ENCODE data around the gene APH1B. TPM values are rescaled to one million over a fixed set of nuclear protein-coding genes. Genes with fewer than 3 reads are reported as not detected.

APH1B gene
- total and polyA plus RNA-seq, 2 donors (not counting 3 experiments of a cell fraction or from before 2014, with no cell fraction given): 14.6 to 24.6 TPM

DNA sequence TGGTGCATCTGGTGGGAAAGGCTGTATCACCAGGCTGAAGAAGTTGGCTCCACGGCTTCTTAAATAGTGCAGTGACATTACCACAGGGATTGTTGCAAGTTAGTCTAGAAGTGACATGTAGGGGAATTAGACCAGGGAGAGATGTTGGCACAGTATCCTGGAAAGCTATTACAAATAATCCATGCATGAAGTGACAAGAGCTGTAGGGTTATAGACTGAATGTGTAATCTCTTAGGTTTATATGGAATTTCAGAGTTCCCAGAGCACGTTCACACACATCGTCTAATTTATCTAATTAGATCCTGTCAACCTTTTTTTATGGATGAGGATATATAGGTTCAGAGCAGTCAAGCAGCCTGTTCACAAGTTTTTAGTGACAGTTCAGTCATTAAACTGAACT lies 37.3 kb upstream of the APH1B start:
- Histone ChIP-seq H3K9me1 (replicated peaks; ENCODE audit: control insufficient read depth, extremely low read depth, insufficient read depth, low read length) (no peaks in the 10 kb centered on the region), H3K27ac (ENCODE audit: insufficient read depth, low read depth, low read length) (no peak overlapping the region), H3K79me2 (ENCODE audit: control insufficient read depth, insufficient read depth, low read length) (peaks cover 43% of the 10 kb centered on the region), H3K9me3 (replicated peaks; ENCODE audit: control insufficient read depth, insufficient read depth, low read length) (no peaks in the 10 kb centered on the region), H3K4me2 (ENCODE audit: insufficient read depth, low read length) (no peak overlapping the region), H3K27me3 (ENCODE audit: control insufficient read depth in 2 of 2, insufficient read depth in 2 of 2, low read length in 2 of 2) (no peaks in the 10 kb centered on the region), H4K20me1 (replicated peaks; ENCODE audit: control insufficient read depth, extremely low read depth, insufficient read depth, low read length) (no peaks in the 10 kb centered on the region), H3K9ac (replicated peaks; ENCODE audit: extremely low read depth, insufficient read depth, low read length) (no peak overlapping the region), H3K4me3 (replicated peaks in 1 of 3; ENCODE audit: insufficient read depth in 1 of 3, low read depth in 1 of 3, low read length in 3 of 3) (no peak overlapping the region), H3K36me3 (ENCODE audit: control insufficient read depth in 2 of 2, extremely low read depth in 1 of 2, insufficient read depth in 2 of 2, low read length in 2 of 2) (no peaks in the 10 kb centered on the region), H3K4me1 (ENCODE audit: control insufficient read depth, extremely low read depth, insufficient read depth, low read length) (peaks cover 32% of the 10 kb centered on the region), H2AFZ (ENCODE audit: low read depth, low read length) (no peak overlapping the region)
- dilution Hi-C loops (cut with MboI; ENCODE audit: extremely low pct_ligation_motif_present, low sequenced_read_pairs): no loop called here
- BruUV-seq (replicated peaks): no TSS peak
- ChIA-PET CTCF (no interaction called here), POLR2A (no interaction called here)
- DNase-seq (ENCODE audit: low read depth, low spot score): no peak
- no peak for TF ChIP-seq JUN (IDR thresholded peaks at IDR 0.05; ENCODE audit: borderline replicate concordance, insufficient read depth, insufficient read length, low read depth)
- intact Hi-C loops (cut with micrococcal nuclease): loop anchor here (5.0 kb wide), 1 partner anchor 143 kb away; no protein-coding TSS in a partner anchor
- no peak for FAIRE-seq

DNA sequence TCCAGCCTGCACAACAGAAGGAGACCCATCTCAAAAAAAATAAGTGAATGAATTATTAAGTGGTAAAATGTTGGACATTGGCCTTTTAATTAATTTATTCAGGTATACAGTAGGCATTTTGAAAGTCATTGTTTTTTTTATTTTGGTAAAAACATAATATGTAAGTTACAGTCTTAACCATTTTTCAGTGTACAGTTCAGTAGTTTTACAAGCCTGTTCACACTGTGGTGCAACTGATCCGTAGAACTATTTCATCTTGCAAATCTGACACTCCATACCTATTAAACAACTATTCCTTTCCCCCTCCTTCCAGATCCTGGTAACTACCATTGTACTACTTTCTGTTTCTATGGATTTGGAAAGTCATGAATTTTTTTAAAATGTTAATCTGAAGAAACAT lies 36.1 kb upstream of the APH1B start:
- TF ChIP-seq JUN (IDR thresholded peaks at IDR 0.05; ENCODE audit: borderline replicate concordance, insufficient read depth, insufficient read length, low read depth) (no peak), MYC (IDR thresholded peaks at IDR 0.05; ENCODE audit: low read depth, low read length) (no peak), EZH2 (IDR thresholded peaks at IDR 0.05; ENCODE audit: borderline replicate concordance, low read depth, low read length, severe bottlenecking) (no peak), POLR2A (IDR thresholded peaks at IDR 0.05; ENCODE audit: low read depth, low read length) (no peak), CTCF (IDR thresholded peaks at IDR 0.05; ENCODE audit: extremely low read depth in 1 of 2, insufficient read depth in 1 of 2, low read depth in 1 of 2, low read length in 2 of 2) (no peak), FOS (IDR thresholded peaks at IDR 0.05; ENCODE audit: borderline replicate concordance, insufficient read depth, low read length) (no peak), POLR2AphosphoS5 (IDR thresholded peaks at IDR 0.05; ENCODE audit: insufficient read depth, low read depth, low read length) (no peak), GATA2 (IDR thresholded peaks at IDR 0.05; ENCODE audit: insufficient read depth, insufficient read length, low read depth, low read length) (no peak)
- TF ChIP-seq, protein P1, sequence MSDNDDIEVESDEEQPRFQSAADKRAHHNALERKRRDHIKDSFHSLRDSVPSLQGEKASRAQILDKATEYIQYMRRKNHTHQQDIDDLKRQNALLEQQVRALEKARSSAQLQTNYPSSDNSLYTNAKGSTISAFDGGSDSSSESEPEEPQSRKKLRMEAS (IDR thresholded peaks at IDR 0.05; ENCODE audit: insufficient read depth, insufficient read length): no peak
- no peak for DNase-seq (ENCODE audit: low read depth, low spot score)
- intact Hi-C loops (cut with micrococcal nuclease) (loop anchor here (5.0 kb wide), 1 partner anchor 144 kb away; no protein-coding TSS in a partner anchor), dilution Hi-C loops (cut with MboI; ENCODE audit: extremely low pct_ligation_motif_present, low sequenced_read_pairs) (no loop called here)
- peaks cover 27% of the 10 kb centered on the region for H3K4me1 ChIP-seq (ENCODE audit: control insufficient read depth, extremely low read depth, insufficient read depth, low read length)
- no peak overlapping the region for H2AFZ ChIP-seq (ENCODE audit: low read depth, low read length)
- peaks cover 40% of the 10 kb centered on the region for H3K79me2 ChIP-seq (ENCODE audit: control insufficient read depth, insufficient read depth, low read length)
- no peak for FAIRE-seq
- H4K20me1 ChIP-seq (replicated peaks; ENCODE audit: control insufficient read depth, extremely low read depth, insufficient read depth, low read length): no peaks in the 10 kb centered on the region
- H3K9me3 ChIP-seq (replicated peaks; ENCODE audit: control insufficient read depth, insufficient read depth, low read length): no peaks in the 10 kb centered on the region
- no peak overlapping the region for H3K27ac ChIP-seq (ENCODE audit: insufficient read depth, low read depth, low read length)
- no peak overlapping the region for H3K9ac ChIP-seq (replicated peaks; ENCODE audit: extremely low read depth, insufficient read depth, low read length)
- H3K9me1 ChIP-seq (replicated peaks; ENCODE audit: control insufficient read depth, extremely low read depth, insufficient read depth, low read length): no peaks in the 10 kb centered on the region
- H3K36me3 ChIP-seq (ENCODE audit: control insufficient read depth in 2 of 2, extremely low read depth in 1 of 2, insufficient read depth in 2 of 2, low read length in 2 of 2): no peaks in the 10 kb centered on the region
- POLR2A ChIA-PET: no interaction called here
- H3K4me2 ChIP-seq (ENCODE audit: insufficient read depth, low read length): no peak overlapping the region
- no peaks in the 10 kb centered on the region for H3K27me3 ChIP-seq (ENCODE audit: control insufficient read depth in 2 of 2, insufficient read depth in 2 of 2, low read length in 2 of 2)
- no peak overlapping the region for H3K4me3 ChIP-seq (replicated peaks in 1 of 3; ENCODE audit: insufficient read depth in 1 of 3, low read depth in 1 of 3, low read length in 3 of 3)
- no TSS peak for BruUV-seq (replicated peaks)
- CTCF ChIA-PET: no interaction called here
